HG03097 (cell line): Measurements from ENCODE around the gene NEAT1.

Source experiments
- ATAC-seq: cut with Tn5 transposase; IDR thresholded peaks from one replicate; pipeline ENCODE4 v1.9.1; 2021; ENCODE audit not compliant: unreplicated experiment, low FRiP score

NEAT1 gene

GRCh38 chr11:65421794-65422632 is 585 bp upstream of the NEAT1 start:
- ATAC-seq: peak; percentile 24

- no peak for ATAC-seq
Observed at GRCh38 chr11:65423516-65424204, 1.1 kb downstream of the NEAT1 start.

- no peak for ATAC-seq
Observed at GRCh38 chr11:65424205-65425104, 1.9 kb downstream of the NEAT1 start.

GRCh38 chr11:65425105-65425970 is 2.7 kb downstream of the NEAT1 start:
- no peak for ATAC-seq

- ATAC-seq: no peak
Observed at GRCh38 chr11:65425971-65426838, 3.6 kb downstream of the NEAT1 start.

- no peak for ATAC-seq
Observed at GRCh38 chr11:65426839-65427690, 4.5 kb downstream of the NEAT1 start.

- ATAC-seq: no peak
Observed at GRCh38 chr11:65427691-65428577, 5.3 kb downstream of the NEAT1 start.

- ATAC-seq: no peak
Observed at GRCh38 chr11:65428578-65429067, 6.0 kb downstream of the NEAT1 start.

- no peak for ATAC-seq
Observed at GRCh38 chr11:65429068-65429681, 6.6 kb downstream of the NEAT1 start.

- no peak for ATAC-seq
Observed at GRCh38 chr11:65429724-65430405, 7.3 kb downstream of the NEAT1 start.

- no peak for ATAC-seq
Observed at GRCh38 chr11:65430406-65431217, 8.0 kb downstream of the NEAT1 start.

GRCh38 chr11:65431451-65432099 is 9.0 kb downstream of the NEAT1 start:
- ATAC-seq: no peak

GRCh38 chr11:65432100-65432650 is 9.6 kb downstream of the NEAT1 start:
- no peak for ATAC-seq
